GM23338 (cell line): ENCODE results near the gene ZNF391.

Source experiments
- CTCF ChIP-seq, 2 experiments: fragments of 200-600 bp in 1 of 2; sonication (generic) in 1 of 2; conservative IDR thresholded peaks; 2 replicates each; pipeline versions ENCODE4 v1.5.1 to v1.6.1; 2016 to 2017; ENCODE audit warnings: antibody characterized with exemption in 2 of 2, low read depth in 2 of 2, mild to moderate bottlenecking in 2 of 2, moderate library complexity in 1 of 2
- EZH2 ChIP-seq: fragments of 200-600 bp; sonication (generic); IDR thresholded peaks from one replicate; pipeline ENCODE4 v1.8.0; 2017; ENCODE audit warnings: antibody characterized with exemption, mild to moderate bottlenecking, low read depth; ENCODE audit not compliant: unreplicated experiment
- EZH2phosphoT487 ChIP-seq: fragments of 200-600 bp; sonication (generic); IDR thresholded peaks from one replicate; pipeline ENCODE4 v1.8.1; 2018; ENCODE audit warnings: antibody characterized with exemption; ENCODE audit not compliant: unreplicated experiment
- JUNB ChIP-seq: IDR thresholded peaks from one replicate; pipeline ENCODE4 v1.6.1; 2016; ENCODE audit warnings: antibody characterized with exemption; ENCODE audit not compliant: unreplicated experiment
- POLR2AphosphoS5 ChIP-seq: IDR thresholded peaks from 2 replicates; pipeline ENCODE4 v1.6.1; 2016; ENCODE audit warnings: antibody characterized with exemption, low read depth
- TF ChIP-seq, protein P1 (sequence below): IDR thresholded peaks from one replicate; pipeline ENCODE4 v1.6.1; 2018; ENCODE audit warnings: antibody characterized with exemption; ENCODE audit not compliant: unreplicated experiment

DNA sequence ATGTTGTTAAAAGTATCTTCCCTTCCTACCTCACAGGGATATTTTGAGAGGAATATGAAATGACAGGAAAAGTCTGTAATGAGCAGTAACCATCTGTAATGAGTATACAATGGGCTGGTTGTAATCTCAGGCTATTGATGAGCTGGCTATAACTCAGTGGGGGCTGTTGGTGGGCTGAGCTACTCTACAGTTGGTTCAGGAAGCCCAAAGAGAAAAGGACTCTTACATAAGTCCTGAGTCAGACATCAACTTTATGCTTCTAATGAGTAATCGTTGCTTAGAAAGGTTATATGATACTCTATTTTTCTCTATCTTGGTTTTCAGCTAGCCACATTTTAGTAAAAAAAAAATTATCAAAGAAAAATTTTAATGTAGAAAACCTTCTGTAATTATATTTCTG is 26.4 kb downstream of the ZNF391 start:
- TF ChIP-seq CTCF (conservative IDR thresholded peaks at IDR 0.05; ENCODE audit: low read depth in 2 of 2), result no peak
- TF ChIP-seq POLR2AphosphoS5, result no peak
- TF ChIP-seq JUNB, result no peak
- TF ChIP-seq, protein P1, sequence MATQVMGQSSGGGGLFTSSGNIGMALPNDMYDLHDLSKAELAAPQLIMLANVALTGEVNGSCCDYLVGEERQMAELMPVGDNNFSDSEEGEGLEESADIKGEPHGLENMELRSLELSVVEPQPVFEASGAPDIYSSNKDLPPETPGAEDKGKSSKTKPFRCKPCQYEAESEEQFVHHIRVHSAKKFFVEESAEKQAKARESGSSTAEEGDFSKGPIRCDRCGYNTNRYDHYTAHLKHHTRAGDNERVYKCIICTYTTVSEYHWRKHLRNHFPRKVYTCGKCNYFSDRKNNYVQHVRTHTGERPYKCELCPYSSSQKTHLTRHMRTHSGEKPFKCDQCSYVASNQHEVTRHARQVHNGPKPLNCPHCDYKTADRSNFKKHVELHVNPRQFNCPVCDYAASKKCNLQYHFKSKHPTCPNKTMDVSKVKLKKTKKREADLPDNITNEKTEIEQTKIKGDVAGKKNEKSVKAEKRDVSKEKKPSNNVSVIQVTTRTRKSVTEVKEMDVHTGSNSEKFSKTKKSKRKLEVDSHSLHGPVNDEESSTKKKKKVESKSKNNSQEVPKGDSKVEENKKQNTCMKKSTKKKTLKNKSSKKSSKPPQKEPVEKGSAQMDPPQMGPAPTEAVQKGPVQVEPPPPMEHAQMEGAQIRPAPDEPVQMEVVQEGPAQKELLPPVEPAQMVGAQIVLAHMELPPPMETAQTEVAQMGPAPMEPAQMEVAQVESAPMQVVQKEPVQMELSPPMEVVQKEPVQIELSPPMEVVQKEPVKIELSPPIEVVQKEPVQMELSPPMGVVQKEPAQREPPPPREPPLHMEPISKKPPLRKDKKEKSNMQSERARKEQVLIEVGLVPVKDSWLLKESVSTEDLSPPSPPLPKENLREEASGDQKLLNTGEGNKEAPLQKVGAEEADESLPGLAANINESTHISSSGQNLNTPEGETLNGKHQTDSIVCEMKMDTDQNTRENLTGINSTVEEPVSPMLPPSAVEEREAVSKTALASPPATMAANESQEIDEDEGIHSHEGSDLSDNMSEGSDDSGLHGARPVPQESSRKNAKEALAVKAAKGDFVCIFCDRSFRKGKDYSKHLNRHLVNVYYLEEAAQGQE, result no peak
- TF ChIP-seq EZH2phosphoT487, result no peak
- TF ChIP-seq EZH2, result no peak
